ENCODE data around the gene GPR107. TPM values are rescaled to one million over a fixed set of nuclear protein-coding genes. Genes with fewer than 3 reads are reported as not detected.

Gene GPR107
- total RNA-seq, 1 donor from 2014 or later: 70.7 TPM

DNA sequence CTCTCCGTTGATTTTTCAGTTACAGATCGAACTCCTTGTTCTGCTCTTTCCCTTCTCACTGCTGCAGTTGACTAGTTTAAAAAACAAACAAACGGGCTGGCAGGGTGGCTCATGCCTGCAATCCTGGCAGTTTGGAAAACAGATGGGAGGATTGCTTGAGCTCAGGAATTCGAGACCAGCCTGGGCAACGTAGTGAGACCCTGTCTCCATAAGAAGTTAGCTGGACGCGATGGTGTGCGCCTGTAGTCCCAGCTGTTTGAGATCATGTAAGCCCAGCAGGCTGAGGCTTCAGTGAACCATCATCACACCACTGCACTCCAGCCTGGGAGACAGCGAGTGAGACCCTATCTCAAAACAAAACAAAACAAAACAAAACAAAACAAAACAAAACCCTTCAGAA is 67.1 kb downstream of the GPR107 start:
- no peaks in the 10 kb centered on the region for H3K27me3 Mint-ChIP-seq (ENCODE audit: low read depth)
- H3K27ac Mint-ChIP-seq (ENCODE audit: unreplicated experiment): no peak overlapping the region
- TF ChIP-seq CTCF (IDR thresholded peaks at IDR 0.05): no peak
- no peaks in the 10 kb centered on the region for H3K9me3 Mint-ChIP-seq (ENCODE audit: low read depth)
- H3K36me3 Mint-ChIP-seq (ENCODE audit: low read depth): peaks cover 11% of the 10 kb centered on the region
- no peak overlapping the region for H3K4me3 Mint-ChIP-seq (ENCODE audit: unreplicated experiment)
- DNase-seq (ENCODE audit: low spot score): no peak
- H3K4me1 Mint-ChIP-seq (ENCODE audit: low read depth): peaks cover 32% of the 10 kb centered on the region

- no peak overlapping the region for H3K27ac Mint-ChIP-seq (ENCODE audit: unreplicated experiment)
- H3K36me3 Mint-ChIP-seq (ENCODE audit: low read depth): peaks cover 13% of the 10 kb centered on the region
- H3K4me1 Mint-ChIP-seq (ENCODE audit: low read depth): peaks cover 34% of the 10 kb centered on the region
- no peaks in the 10 kb centered on the region for H3K9me3 Mint-ChIP-seq (ENCODE audit: low read depth)
- no peak overlapping the region for H3K4me3 Mint-ChIP-seq (ENCODE audit: unreplicated experiment)
- H3K27me3 Mint-ChIP-seq (ENCODE audit: low read depth): no peaks in the 10 kb centered on the region
- no peak for DNase-seq (ENCODE audit: low spot score)
- no peak for TF ChIP-seq CTCF (IDR thresholded peaks at IDR 0.05)
Measured at GRCh38 chr9:130122456-130122855, 68.8 kb downstream of the GPR107 start.

DNA sequence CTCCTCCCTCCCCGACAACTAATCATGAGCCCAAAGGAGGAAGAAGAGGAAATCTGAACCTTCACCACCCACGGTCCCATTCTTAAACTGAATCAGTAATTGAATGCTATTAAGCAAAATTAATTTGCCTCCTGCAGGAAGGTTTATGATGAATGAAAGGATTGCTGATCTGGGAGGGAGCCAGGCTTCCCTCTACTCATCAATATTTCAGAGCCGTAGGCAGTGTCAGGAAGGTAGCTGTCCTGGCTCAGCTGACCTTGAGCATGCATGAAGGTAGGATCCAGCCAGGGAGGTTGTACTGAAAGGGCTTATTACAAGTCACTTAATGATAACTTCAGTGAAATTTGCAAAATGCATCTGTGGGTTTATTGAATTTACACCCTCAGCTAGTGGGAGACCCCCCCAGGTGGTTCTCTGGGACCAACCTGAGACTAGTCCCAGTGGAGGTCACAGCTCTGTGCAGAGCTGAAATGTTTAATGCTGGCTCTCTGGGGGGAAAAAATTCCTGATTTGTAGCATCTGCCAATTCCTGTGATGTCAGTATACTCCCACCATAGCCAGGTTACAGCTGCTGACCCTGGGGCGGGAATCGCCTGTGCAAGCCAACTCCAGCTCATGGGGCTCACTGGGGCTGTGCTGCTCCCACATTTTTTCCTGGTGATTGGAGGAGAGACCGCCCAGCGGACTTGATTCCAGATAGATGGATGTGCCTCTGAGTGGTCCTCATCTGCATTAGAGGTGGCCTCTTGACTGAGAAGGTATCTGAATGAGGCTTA is 70.6 kb downstream of the GPR107 start:
- Mint-ChIP-seq H3K27ac (ENCODE audit: unreplicated experiment) (no peak overlapping the region), H3K4me1 (ENCODE audit: low read depth) (peaks cover 32% of the 10 kb centered on the region), H3K27me3 (ENCODE audit: low read depth) (no peaks in the 10 kb centered on the region), H3K4me3 (ENCODE audit: unreplicated experiment) (no peak overlapping the region), H3K9me3 (ENCODE audit: low read depth) (no peaks in the 10 kb centered on the region), H3K36me3 (ENCODE audit: low read depth) (peaks cover 14% of the 10 kb centered on the region)
- peak; percentile 3 for DNase-seq (ENCODE audit: low spot score)
- TF ChIP-seq CTCF (IDR thresholded peaks at IDR 0.05): no peak

DNA sequence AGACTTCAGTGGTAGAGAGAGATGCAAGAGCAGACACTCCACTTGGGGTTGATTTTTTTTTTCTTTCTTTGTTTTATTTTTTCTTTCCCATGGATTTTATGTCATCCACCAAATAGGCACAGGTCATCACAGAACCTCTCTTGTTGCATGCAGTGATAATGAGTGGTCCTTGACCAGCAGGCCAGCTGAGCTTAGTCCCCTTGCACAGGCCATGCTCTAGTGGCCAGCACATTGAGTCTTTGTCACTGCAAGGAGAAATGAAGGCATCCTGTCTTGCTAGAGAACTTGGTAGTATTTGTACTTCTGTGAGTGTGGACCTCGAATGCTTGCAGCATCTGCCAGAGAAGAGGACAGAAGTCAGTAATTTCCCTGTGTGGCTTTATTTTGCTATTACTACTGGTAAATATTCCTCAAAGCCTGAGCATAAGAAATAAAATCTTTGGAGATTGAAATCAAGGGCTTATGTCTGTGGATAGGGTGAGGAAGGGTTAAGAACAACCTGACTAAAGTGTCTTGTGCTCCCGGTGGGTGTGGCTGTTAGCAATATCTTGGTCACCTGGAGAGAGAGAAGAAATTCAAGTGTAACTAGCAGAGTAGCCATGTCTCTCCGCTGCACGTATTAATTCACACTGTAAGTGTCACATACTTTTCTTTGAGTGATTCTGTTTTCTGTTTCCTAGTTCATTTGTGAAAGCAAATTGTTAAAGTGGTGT is 73.2 kb downstream of the GPR107 start:
- no peak for DNase-seq (ENCODE audit: low spot score)
- Mint-ChIP-seq H3K27me3 (ENCODE audit: low read depth) (no peaks in the 10 kb centered on the region), H3K27ac (ENCODE audit: unreplicated experiment) (peak overlapping the region; percentile 42), H3K4me1 (ENCODE audit: low read depth) (peaks cover 30% of the 10 kb centered on the region), H3K36me3 (ENCODE audit: low read depth) (peaks cover 13% of the 10 kb centered on the region), H3K9me3 (ENCODE audit: low read depth) (no peaks in the 10 kb centered on the region), H3K4me3 (ENCODE audit: unreplicated experiment) (no peak overlapping the region)
- no peak for TF ChIP-seq CTCF (IDR thresholded peaks at IDR 0.05)

DNA sequence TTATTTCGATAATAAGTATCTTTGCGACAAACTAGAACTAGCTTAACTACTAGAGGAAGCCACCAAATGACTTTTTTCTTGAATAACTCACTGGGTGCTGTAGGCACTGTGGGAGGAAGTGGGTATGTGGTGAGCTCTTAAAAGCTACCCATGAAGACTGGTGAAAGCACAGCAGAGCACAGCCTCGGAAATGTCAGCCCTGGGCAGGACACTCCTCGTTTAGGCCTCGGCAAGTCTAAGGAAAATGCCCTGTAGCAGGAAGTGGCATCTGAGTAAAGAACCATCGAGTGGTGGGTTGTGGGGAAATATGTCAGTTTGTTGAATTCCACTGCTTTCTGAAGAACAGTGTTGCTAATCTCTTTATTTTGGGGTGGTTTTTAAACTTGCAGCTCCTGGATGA is 74.5 kb downstream of the GPR107 start:
- Mint-ChIP-seq H3K27ac (ENCODE audit: unreplicated experiment) (peak overlapping the region; percentile 98), H3K4me3 (ENCODE audit: unreplicated experiment) (no peak overlapping the region), H3K4me1 (ENCODE audit: low read depth) (peaks cover 30% of the 10 kb centered on the region), H3K36me3 (ENCODE audit: low read depth) (peaks cover 12% of the 10 kb centered on the region), H3K27me3 (ENCODE audit: low read depth) (no peaks in the 10 kb centered on the region), H3K9me3 (ENCODE audit: low read depth) (no peaks in the 10 kb centered on the region)
- no peak for TF ChIP-seq CTCF (IDR thresholded peaks at IDR 0.05)
- DNase-seq (ENCODE audit: low spot score): no peak
